GM12865 (cell line): ENCODE measurements around the gene ERG.

Source experiments
- DNase-seq: peaks from one replicate; pipeline ENCODE4 v3.0.0; 2010; ENCODE audit warnings: low read depth
- H3K4me3 ChIP-seq: 2 replicates; pipeline ENCODE4 v1.5.1; 2011; ENCODE audit warnings: mild to moderate bottlenecking, low read depth, low read length, control low read depth
- TF ChIP-seq, protein P1 (sequence below): IDR thresholded peaks from 2 replicates; pipeline ENCODE4 v1.5.1; 2011; ENCODE audit warnings: low read length, control low read depth, low read depth, inconsistent platforms; ENCODE audit not compliant: insufficient read depth; ENCODE audit errors: missing control alignments

The ERG gene

GRCh38 chr21:38349977-38350376 lies 148.3 kb downstream of the ERG start:
- TF ChIP-seq, protein P1, sequence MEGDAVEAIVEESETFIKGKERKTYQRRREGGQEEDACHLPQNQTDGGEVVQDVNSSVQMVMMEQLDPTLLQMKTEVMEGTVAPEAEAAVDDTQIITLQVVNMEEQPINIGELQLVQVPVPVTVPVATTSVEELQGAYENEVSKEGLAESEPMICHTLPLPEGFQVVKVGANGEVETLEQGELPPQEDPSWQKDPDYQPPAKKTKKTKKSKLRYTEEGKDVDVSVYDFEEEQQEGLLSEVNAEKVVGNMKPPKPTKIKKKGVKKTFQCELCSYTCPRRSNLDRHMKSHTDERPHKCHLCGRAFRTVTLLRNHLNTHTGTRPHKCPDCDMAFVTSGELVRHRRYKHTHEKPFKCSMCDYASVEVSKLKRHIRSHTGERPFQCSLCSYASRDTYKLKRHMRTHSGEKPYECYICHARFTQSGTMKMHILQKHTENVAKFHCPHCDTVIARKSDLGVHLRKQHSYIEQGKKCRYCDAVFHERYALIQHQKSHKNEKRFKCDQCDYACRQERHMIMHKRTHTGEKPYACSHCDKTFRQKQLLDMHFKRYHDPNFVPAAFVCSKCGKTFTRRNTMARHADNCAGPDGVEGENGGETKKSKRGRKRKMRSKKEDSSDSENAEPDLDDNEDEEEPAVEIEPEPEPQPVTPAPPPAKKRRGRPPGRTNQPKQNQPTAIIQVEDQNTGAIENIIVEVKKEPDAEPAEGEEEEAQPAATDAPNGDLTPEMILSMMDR = no peak
- no peak for DNase-seq
- H3K4me3 ChIP-seq = no peak overlapping the region

GRCh38 chr21:38349111-38349746 lies 149.0 kb downstream of the ERG start:
- TF ChIP-seq, protein P1 = no peak
- no peak for DNase-seq
- H3K4me3 ChIP-seq = no peak overlapping the region

DNA sequence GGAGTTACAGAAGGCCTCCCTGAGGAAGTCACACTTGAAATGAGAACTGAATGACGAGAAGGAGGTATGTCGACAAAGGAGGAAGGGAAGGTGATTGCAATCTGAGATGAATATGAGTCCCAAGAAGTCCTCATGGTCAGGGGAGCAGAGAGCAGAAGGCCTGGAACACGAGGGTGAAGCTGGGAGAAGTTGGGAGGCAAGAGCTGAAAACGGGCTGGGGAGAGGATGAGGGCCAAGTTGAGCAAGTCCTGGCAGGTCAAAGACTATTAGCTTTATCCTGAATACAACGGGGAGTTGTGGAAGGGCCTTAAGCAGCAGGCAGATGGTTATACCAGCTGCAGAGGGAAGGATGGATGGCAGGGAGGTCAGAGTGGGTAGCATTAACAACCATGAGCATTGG lies 152.0 kb downstream of the ERG start:
- no peak overlapping the region for H3K4me3 ChIP-seq
- DNase-seq = no peak
- TF ChIP-seq, protein P1 = no peak

- no peak for DNase-seq
- TF ChIP-seq, protein P1 = no peak
- H3K4me3 ChIP-seq = no peak overlapping the region
Observed at GRCh38 chr21:38343691-38344090, 154.6 kb downstream of the ERG start.

- no peak overlapping the region for H3K4me3 ChIP-seq
- TF ChIP-seq, protein P1 = no peak
- no peak for DNase-seq
Observed at GRCh38 chr21:38342739-38343138, 155.5 kb downstream of the ERG start.

- no peak overlapping the region for H3K4me3 ChIP-seq
- TF ChIP-seq, protein P1 = no peak
- DNase-seq = no peak
Observed at GRCh38 chr21:38341546-38342012, 156.7 kb downstream of the ERG start.

- TF ChIP-seq, protein P1 = no peak
- DNase-seq = no peak
- H3K4me3 ChIP-seq = no peak overlapping the region
Observed at GRCh38 chr21:38340131-38340530, 158.1 kb downstream of the ERG start.
